HUES6 (cell line): ENCODE results near the gene IL16.
"Not testable (repeated sequence)": the region's sequence is repeated elsewhere in the genome, so short reads cannot be mapped to it uniquely, and the experiment has no call there.

Experiments used
- H3K27ac ChIP-seq: 2 replicates; pipeline ENCODE4 v1.7.0; 2013; ENCODE audit warnings: low read depth, mild to moderate bottlenecking, low read length, inconsistent platforms
- H3K27me3 ChIP-seq: 2 replicates; pipeline ENCODE4 v1.6.1; 2013; ENCODE audit warnings: low read length; ENCODE audit not compliant: control insufficient read depth, insufficient read depth
- H3K36me3 ChIP-seq: 2 replicates; pipeline ENCODE4 v1.6.1; 2013; ENCODE audit warnings: low read length; ENCODE audit not compliant: control insufficient read depth, insufficient read depth
- H3K4me1 ChIP-seq: 2 replicates; pipeline ENCODE4 v1.6.1; 2013; ENCODE audit warnings: low read length; ENCODE audit not compliant: control insufficient read depth, insufficient read depth
- H3K4me3 ChIP-seq: 2 replicates; pipeline ENCODE4 v1.5.1; 2013; ENCODE audit warnings: low read depth, low read length
- H3K9ac ChIP-seq: one replicate; pipeline ENCODE4 v1.6.1; 2013; ENCODE audit warnings: mild to moderate bottlenecking, low read length
- H3K9me3 ChIP-seq: 2 replicates; pipeline ENCODE4 v1.6.1; 2013; ENCODE audit warnings: low read depth, low read length; ENCODE audit not compliant: control insufficient read depth, insufficient read depth

IL16 gene

DNA sequence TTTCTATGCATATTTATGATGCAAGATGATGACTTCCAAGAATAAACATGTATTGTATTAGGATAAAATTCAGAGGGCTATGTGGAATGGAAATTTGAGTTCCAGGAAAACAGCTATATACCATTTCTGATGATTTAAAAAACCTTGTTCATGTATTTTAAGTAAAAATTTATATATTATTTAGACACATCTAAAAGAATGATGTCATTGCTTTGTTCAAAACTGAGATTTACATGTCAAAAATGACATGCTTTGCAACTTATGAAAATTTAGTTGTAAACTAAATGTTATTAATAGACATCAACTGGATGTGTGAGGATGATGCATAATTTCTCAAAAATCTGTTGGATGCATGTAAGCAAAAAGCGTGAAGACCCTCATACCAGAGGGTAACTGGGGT lies 125.0 kb downstream of the IL16 start:
- H3K9ac ChIP-seq = no peak overlapping the region
- no peak overlapping the region for H3K27ac ChIP-seq
- peaks cover 25% of the 10 kb centered on the region for H3K36me3 ChIP-seq
- no peaks in the 10 kb centered on the region; the same call in 1 of the 2 replicates for H3K4me1 ChIP-seq
- H3K9me3 ChIP-seq = no peaks in the 10 kb centered on the region
- H3K27me3 ChIP-seq = peaks cover 10% of the 10 kb centered on the region; the same call in 1 of the 2 replicates
- H3K4me3 ChIP-seq = no peak overlapping the region

DNA sequence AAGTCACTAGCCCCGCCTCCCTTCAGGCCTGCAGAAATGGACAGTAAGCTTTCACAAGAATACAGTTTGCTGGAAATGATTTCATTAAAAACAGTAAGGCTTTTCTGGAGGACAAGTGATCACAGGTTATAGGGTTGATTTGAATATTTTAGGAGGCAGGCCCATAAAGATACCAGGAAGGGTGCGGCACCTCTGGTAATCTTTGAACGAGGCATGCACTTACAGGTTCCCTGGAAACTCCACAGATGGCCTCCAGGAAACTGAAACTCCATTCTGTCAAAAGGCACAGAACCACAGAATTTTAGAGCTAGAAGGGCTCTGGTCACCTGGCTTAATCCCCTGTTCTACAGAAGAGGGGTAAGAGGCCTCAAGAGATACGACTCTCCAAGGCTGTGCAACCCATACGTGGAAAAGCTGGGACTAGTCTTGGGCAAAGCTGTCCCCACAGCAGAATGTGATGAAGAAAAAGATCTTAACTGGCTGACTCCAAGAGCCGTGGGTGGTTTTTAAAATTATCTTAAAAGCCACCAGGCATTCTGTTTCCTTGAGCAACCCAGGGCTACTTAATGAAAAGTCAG lies 126.1 kb downstream of the IL16 start:
- no peaks in the 10 kb centered on the region for H3K9me3 ChIP-seq
- peaks cover 10% of the 10 kb centered on the region; the same call in 1 of the 2 replicates for H3K27me3 ChIP-seq
- no peak overlapping the region for H3K9ac ChIP-seq
- no peak overlapping the region for H3K27ac ChIP-seq
- H3K4me1 ChIP-seq = no peaks in the 10 kb centered on the region; the same call in 1 of the 2 replicates
- H3K36me3 ChIP-seq = peaks cover 18% of the 10 kb centered on the region
- no peak overlapping the region for H3K4me3 ChIP-seq

DNA sequence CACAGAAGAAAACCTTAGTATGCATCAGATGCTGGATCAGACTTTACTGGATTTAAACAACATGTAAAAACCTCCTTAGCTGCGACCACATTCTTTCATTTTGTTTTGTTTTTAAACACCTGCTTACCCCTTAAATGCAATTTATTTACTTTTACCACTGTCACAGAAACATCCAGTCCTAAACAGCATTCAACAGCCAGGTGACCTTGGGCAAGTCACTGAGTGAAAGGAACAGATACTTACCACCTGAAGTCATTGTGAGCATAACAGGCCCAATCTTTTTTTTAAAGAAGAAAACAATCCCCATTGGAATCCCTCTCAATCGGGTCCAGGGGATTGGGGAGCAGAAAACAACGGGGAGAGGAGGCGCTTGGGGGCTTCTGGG lies 126.9 kb downstream of the IL16 start:
- H3K27me3 ChIP-seq = peaks cover 10% of the 10 kb centered on the region; the same call in 1 of the 2 replicates
- no peak overlapping the region for H3K27ac ChIP-seq
- H3K9me3 ChIP-seq = no peaks in the 10 kb centered on the region
- no peaks in the 10 kb centered on the region; the same call in 1 of the 2 replicates for H3K4me1 ChIP-seq
- peak overlapping the region; percentile 71 for H3K9ac ChIP-seq
- peaks cover 11% of the 10 kb centered on the region for H3K36me3 ChIP-seq
- peak overlapping the region; percentile 76 for H3K4me3 ChIP-seq

DNA sequence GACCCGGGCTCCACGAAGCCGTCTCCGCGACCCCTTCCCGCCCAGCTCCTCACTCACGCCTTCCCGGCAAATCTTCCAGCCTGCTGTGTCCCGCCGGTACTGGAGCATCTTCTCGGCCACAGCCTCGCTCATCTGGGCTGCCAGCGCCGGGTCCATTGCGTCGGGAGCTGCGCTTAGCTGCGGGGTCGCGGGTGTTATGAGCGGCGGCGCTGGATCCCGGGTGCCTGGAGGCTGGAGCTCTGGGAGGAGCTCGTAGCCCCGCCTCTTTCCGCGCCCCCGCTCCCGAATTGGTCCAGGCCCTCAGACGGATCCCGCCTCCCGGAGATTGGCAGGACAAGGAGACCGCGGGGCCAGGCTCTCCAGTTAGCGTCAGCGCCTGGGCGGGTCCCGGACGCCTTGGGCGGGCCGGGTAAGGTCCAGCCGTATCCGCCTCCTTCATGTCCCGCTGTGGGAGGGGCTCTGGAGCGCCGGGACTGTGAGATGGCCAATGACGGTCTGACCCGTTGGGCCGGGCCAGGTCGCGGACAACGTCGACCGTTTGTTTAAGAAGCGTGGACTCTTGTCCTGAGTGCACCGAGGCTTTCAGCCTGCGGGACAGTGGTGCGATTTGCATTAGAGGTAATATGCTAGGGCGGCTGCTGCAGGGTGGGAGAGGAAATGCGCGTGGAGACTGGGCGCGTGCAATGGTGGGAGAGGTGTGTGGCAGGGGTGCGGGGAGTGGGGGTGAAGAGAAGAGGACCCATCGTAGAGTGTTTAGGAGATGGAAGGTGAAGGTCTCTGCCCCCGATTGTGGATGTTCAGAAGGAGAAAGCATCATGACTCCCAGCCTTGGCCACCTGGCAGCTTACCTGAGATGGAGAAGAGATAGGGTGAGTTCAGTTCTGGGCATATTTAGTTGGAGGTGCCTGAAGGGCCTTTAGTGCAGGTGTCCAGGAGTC lies 127.5 kb downstream of the IL16 start, which contains the start of gene STARD5:
STARD5 (minus strand) TSS at position 198 of the 938 bp plus-strand sequence; CDS start at position 156, 42 bp downstream.
- no peaks in the 10 kb centered on the region; the same call in 1 of the 2 replicates for H3K4me1 ChIP-seq
- no peak within 1 kb of the TSS for H3K27ac ChIP-seq
- H3K4me3 ChIP-seq = peak within 1 kb of the TSS; percentile 76

DNA sequence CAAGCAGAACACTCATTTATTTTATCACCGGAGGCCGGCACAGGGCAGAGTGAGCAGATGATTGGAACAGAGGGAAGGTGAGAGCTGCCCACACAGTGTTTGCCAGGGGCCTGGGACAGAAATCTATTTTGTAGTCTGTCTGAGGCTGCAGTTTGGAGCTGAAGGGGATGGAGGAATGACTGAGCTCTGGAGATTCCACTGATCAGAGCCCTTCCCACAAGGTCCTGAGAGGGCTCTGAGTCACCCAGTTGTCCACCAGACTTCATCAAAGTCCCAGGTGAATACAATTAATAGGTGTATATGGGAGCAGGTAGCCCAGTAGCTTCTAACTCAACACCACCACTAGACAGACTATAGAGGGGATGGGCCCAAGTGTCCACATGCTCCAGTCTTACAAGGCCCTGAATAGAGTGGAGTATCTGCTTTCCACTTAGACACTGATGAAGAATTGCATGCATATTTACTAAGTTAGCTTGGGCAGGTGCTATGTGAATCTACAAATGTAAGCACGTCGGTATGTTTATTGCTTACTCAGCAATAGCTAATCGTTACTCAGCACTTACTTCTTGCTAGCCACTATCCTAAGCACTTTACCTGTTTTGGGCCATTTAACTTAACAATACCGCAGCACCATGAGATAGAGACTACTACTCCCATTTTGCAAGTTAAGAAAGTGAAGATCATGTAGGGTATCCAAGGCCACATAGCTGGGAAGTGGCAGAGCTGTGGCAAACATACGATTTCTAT lies 130.0 kb downstream of the IL16 start:
- Histone ChIP-seq H3K9me3 (no peaks in the 10 kb centered on the region), H3K9ac (no peak overlapping the region), H3K27me3 (peaks cover 10% of the 10 kb centered on the region; the same call in 1 of the 2 replicates), H3K27ac (no peak overlapping the region), H3K36me3 (0 out of 2 replicates have a peak, but pooled peaks cover 2% of the 10 kb centered on the region), H3K4me3 (no peak overlapping the region), H3K4me1 (no peaks in the 10 kb centered on the region; the same call in 1 of the 2 replicates)

More for the DNA sequence above, 127.5 kb downstream of the IL16 start, which contains the start of gene STARD5:
- Histone ChIP-seq H3K27me3 (peaks cover 10% of the 10 kb centered on the region; the same call in 1 of the 2 replicates), H3K9ac (peak within 1 kb of the TSS; percentile 71), H3K36me3 (peaks cover 7% of the 10 kb centered on the region), H3K9me3 (no peaks in the 10 kb centered on the region)

DNA sequence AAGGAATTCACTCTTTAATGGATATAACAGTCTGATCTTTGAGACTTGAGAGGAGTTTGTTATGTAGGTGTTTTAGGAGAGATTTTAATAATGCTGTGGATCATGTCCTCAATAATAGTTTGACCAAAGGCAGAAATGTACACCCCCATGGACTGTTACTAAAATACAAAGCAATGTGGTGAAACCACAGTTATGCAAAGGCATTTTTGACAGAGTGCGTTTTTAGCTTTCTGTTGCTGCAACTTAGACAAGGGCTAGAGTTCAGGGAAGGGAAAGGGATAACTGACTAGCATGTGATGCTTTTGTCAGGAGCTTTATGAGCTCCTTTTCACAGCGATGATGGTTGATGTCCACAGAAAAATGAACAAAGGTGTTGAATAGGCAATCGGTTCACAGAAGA lies 130.8 kb downstream of the IL16 start:
- no peak overlapping the region for H3K27ac ChIP-seq
- peaks cover 10% of the 10 kb centered on the region; the same call in 1 of the 2 replicates for H3K27me3 ChIP-seq
- no peaks in the 10 kb centered on the region for H3K9me3 ChIP-seq
- no peaks in the 10 kb centered on the region; the same call in 1 of the 2 replicates for H3K4me1 ChIP-seq
- H3K36me3 ChIP-seq = no peaks in the 10 kb centered on the region
- H3K4me3 ChIP-seq = no peak overlapping the region
- H3K9ac ChIP-seq = no peak overlapping the region

DNA sequence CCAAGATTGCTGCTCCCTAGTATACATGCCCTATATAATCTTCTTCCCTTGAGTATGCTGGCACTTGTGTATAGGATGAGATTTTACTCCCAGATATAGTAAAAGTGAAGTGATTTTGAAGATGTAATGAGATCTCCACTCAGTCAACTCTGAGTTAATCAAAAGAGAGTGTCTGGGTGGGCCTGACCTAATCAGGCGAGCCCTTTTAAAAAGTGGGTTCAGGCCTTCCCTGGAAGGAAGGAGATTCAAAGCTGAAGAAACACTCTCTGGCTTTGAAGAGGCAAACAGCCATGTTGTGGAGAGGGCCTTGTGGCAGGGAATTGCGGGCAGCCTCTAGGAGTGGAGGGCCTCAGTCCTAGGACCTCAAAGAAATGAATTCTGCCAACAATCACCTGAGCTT lies 132.8 kb downstream of the IL16 start:
- H3K36me3 ChIP-seq = no peaks in the 10 kb centered on the region
- H3K9ac ChIP-seq = no peak overlapping the region
- H3K27me3 ChIP-seq = peaks cover 6% of the 10 kb centered on the region; the same call in 1 of the 2 replicates
- no peak overlapping the region for H3K27ac ChIP-seq
- H3K4me3 ChIP-seq = no peak overlapping the region
- H3K9me3 ChIP-seq = no peaks in the 10 kb centered on the region
- H3K4me1 ChIP-seq = no peaks in the 10 kb centered on the region

DNA sequence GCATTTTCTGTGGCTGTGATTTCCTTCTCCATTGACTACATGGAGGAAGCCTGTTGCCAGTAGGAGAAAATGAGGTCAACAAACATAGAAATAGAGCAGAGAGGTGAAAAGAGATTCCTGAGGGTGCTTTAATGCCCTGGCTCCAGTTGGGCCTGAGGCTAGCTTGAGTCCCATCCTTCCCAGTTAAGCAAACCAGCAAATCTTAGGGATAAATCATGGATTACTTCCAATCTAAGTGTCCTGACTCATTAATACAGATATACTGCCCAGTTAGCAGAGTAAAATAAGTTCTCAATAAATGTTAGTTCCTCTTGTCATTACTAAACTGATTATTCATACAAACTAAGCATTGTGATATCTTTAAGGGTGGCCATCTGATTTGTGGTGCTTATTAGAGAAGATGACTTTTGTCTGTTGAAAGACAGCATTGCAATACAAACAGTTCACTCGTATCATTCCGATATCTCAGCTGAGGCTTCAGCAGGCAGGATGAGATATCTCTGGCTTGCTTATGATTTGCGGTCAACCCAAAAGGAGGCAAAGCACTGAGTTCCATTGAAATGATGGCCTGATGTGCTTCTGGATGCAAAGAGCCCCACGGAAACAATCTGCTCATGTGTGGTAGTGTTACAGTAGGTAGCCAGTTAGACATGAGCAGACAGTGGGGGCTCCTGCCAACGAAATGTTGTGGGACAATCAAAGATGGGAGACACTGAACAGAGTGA lies 133.8 kb downstream of the IL16 start:
- Histone ChIP-seq H3K4me3 (no peak overlapping the region), H3K27ac (no peak overlapping the region)

DNA sequence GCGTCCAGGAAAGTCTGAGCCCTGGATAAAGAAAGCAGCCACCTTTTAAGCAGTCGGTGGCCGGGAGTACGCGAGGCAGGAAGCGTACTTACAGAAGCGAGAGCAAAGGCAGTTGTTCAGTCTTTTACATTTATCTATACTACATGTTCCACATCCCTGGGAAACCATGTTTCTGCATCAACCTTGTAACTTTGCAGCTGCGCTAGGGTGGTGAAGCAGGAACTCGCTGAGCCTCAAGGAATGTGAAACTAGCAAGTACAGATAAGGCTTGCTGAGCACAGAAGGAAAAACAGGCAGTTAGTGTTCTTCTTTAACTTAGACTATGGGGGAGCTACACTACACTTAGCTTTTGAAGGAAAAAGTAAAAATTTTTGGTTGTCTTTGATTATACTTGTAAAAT lies 134.5 kb downstream of the IL16 start:
- not testable (repeated sequence) for H3K36me3 ChIP-seq, H3K9me3 ChIP-seq, H3K4me1 ChIP-seq, H3K27me3 ChIP-seq, H3K9ac ChIP-seq, H3K27ac ChIP-seq, H3K4me3 ChIP-seq

More for the DNA sequence above, 133.8 kb downstream of the IL16 start:
- no peaks in the 10 kb centered on the region for H3K4me1 ChIP-seq
- H3K9me3 ChIP-seq = no peaks in the 10 kb centered on the region
- H3K9ac ChIP-seq = no peak overlapping the region
- H3K36me3 ChIP-seq = no peaks in the 10 kb centered on the region
- H3K27me3 ChIP-seq = no peaks in the 10 kb centered on the region

DNA sequence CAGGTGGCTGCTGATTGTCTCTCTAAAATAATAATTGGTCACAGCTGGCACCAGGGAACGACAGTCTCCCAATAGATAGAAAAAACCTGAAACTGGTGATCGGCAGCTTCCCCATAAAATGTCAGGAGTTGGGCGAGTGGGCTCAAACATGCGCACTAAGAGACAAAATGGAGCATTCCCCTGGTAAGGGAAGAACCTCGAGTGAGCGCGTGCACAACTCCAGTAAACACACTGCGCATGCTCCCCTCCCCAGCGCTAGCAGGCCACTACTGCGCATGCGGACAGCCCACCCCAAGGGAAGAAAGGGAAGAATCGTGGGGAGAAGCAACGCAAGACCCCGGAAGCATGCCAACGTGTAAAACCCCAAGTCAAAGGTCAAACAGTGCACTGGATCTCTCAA lies 134.9 kb downstream of the IL16 start:
- H3K4me1 ChIP-seq = no peaks in the 10 kb centered on the region

More for the DNA sequence above, 134.9 kb downstream of the IL16 start:
- no peak overlapping the region for H3K27ac ChIP-seq
- H3K4me3 ChIP-seq = no peak overlapping the region
- no peak overlapping the region for H3K9ac ChIP-seq
- H3K27me3 ChIP-seq = no peaks in the 10 kb centered on the region
- no peaks in the 10 kb centered on the region for H3K9me3 ChIP-seq
- no peaks in the 10 kb centered on the region for H3K36me3 ChIP-seq
